Astrocyte (in vitro differentiated cells and primary cell): ENCODE results near the gene IFIT3. TPM values are rescaled to one million over a fixed set of nuclear protein-coding genes. Genes with fewer than 3 reads are reported as not detected.
"Not testable (repeated sequence)": the region's sequence is repeated elsewhere in the genome, so short reads cannot be mapped to it uniquely, and the experiment has no call there.

Experiments used
- DNase-seq: peaks from one replicate; pipeline ENCODE4 v3.0.0-alpha.2; 2010; ENCODE audit warnings: low read depth
- FAIRE-seq: peaks from 2 replicates; lab custom pipeline; 2011; peaks lifted over from hg19 to GRCh38; lab: Jason Lieb, UNC
- H2AFZ ChIP-seq: 2 replicates; pipeline ENCODE4 v1.6.0; 2012; ENCODE audit warnings: low read depth, low read length, inconsistent platforms
- H3K27ac ChIP-seq: 2 replicates; pipeline ENCODE4 v1.5.1; 2011; ENCODE audit warnings: low read depth, low read length, inconsistent platforms
- H3K27me3 ChIP-seq: 2 replicates; pipeline ENCODE4 v1.6.0; 2011; ENCODE audit warnings: low read length, inconsistent platforms; ENCODE audit not compliant: insufficient read depth
- H3K36me3 ChIP-seq: 2 replicates; pipeline ENCODE4 v1.5.1; 2011; ENCODE audit warnings: low read length, inconsistent platforms; ENCODE audit not compliant: insufficient read depth
- H3K4me1 ChIP-seq: 2 replicates; pipeline ENCODE4 v1.5.1; 2011; ENCODE audit warnings: low read length, inconsistent platforms; ENCODE audit not compliant: insufficient read depth
- H3K4me2 ChIP-seq: 2 replicates; pipeline ENCODE4 v1.6.0; 2012; ENCODE audit warnings: low read length, inconsistent platforms
- H3K4me3 ChIP-seq: 2 replicates; pipeline ENCODE4 v1.5.1; 2011; ENCODE audit warnings: low read depth, mild to moderate bottlenecking, low read length, inconsistent platforms; ENCODE audit not compliant: insufficient read depth
- H3K79me2 ChIP-seq: 2 replicates; pipeline ENCODE4 v1.6.0; 2012; ENCODE audit warnings: mild to moderate bottlenecking, low read length, inconsistent platforms; ENCODE audit not compliant: insufficient read depth
- H3K9ac ChIP-seq: 2 replicates; pipeline ENCODE4 v1.6.0; 2012; ENCODE audit warnings: mild to moderate bottlenecking, low read length, inconsistent platforms
- H3K9me3 ChIP-seq: 2 replicates; pipeline ENCODE4 v1.5.1; 2012; ENCODE audit warnings: low read depth, mild to moderate bottlenecking, low read length, inconsistent platforms; ENCODE audit not compliant: insufficient read depth
- H4K20me1 ChIP-seq: 2 replicates; pipeline ENCODE4 v1.6.0; 2012; ENCODE audit warnings: low read length, inconsistent platforms; ENCODE audit not compliant: insufficient read depth
- H3K27ac Mint-ChIP-seq: one replicate; pipeline ENCODE4 v1.8.0; 2021; ENCODE audit warnings: mild to moderate bottlenecking, mixed read lengths; ENCODE audit not compliant: unreplicated experiment
- H3K27me3 Mint-ChIP-seq: one replicate; pipeline ENCODE4 v1.8.0; 2021; ENCODE audit warnings: low read depth, mixed read lengths; ENCODE audit not compliant: unreplicated experiment
- H3K36me3 Mint-ChIP-seq: one replicate; pipeline ENCODE4 v1.8.0; 2021; ENCODE audit warnings: low read depth, mixed read lengths; ENCODE audit not compliant: unreplicated experiment
- H3K4me1 Mint-ChIP-seq: one replicate; pipeline ENCODE4 v1.8.0; 2021; ENCODE audit warnings: low read depth, mixed read lengths; ENCODE audit not compliant: unreplicated experiment
- H3K4me3 Mint-ChIP-seq: one replicate; pipeline ENCODE4 v1.8.0; 2021; ENCODE audit warnings: mild to moderate bottlenecking, moderate library complexity, mixed read lengths; ENCODE audit not compliant: unreplicated experiment
- H3K9me3 Mint-ChIP-seq: one replicate; pipeline ENCODE4 v1.8.0; 2021; ENCODE audit warnings: mild to moderate bottlenecking, mixed read lengths; ENCODE audit not compliant: unreplicated experiment
- CTCF ChIP-seq: IDR thresholded peaks from 2 replicates; pipeline ENCODE4 v1.5.1; 2011; ENCODE audit warnings: low read depth, mild to moderate bottlenecking, inconsistent platforms, low read length, moderate library complexity; ENCODE audit not compliant: insufficient read depth
- EZH2 ChIP-seq: IDR thresholded peaks from 2 replicates; pipeline ENCODE4 v1.6.1; 2012; ENCODE audit warnings: mild to moderate bottlenecking, low read length, inconsistent platforms; ENCODE audit not compliant: insufficient read depth
- total RNA-seq: library from RNA; stranded (reverse); gene quantifications from 2 replicates; pipeline ENCODE4 v1.2.1, GENCODE V29; 2021

IFIT3 gene
- total RNA-seq, 1 donor from 2014 or later = 171 TPM

GRCh38 chr10:89310056-89310893 is 17.5 kb upstream of the IFIT3 start:
- no peak for FAIRE-seq
- TF ChIP-seq EZH2 (no peak), CTCF (no peak)
- no peak for DNase-seq
- Histone ChIP-seq H3K9ac (no peak overlapping the region), H3K4me3 (no peak overlapping the region), H3K4me2 (no peak overlapping the region), H3K36me3 (no peaks in the 10 kb centered on the region), H2AFZ (no peak overlapping the region), H4K20me1 (no peaks in the 10 kb centered on the region), H3K4me1 (no peaks in the 10 kb centered on the region), H3K27me3 (no peaks in the 10 kb centered on the region), H3K79me2 (no peaks in the 10 kb centered on the region), H3K9me3 (no peaks in the 10 kb centered on the region), H3K27ac (no peak overlapping the region)
- peaks cover 10% of the 10 kb centered on the region for H3K4me1 Mint-ChIP-seq
- H3K27me3 Mint-ChIP-seq = no peaks in the 10 kb centered on the region
- H3K36me3 Mint-ChIP-seq = peaks cover 5% of the 10 kb centered on the region
- no peak overlapping the region for H3K27ac Mint-ChIP-seq
- H3K4me3 Mint-ChIP-seq = no peak overlapping the region
- H3K9me3 Mint-ChIP-seq = no peaks in the 10 kb centered on the region

GRCh38 chr10:89312973-89313372 is 14.8 kb upstream of the IFIT3 start:
- no peak overlapping the region for H3K4me3 ChIP-seq
- H3K79me2 ChIP-seq = no peaks in the 10 kb centered on the region
- no peaks in the 10 kb centered on the region for H3K36me3 ChIP-seq
- H3K27me3 ChIP-seq = no peaks in the 10 kb centered on the region
- H3K4me1 Mint-ChIP-seq = no peaks in the 10 kb centered on the region
- H3K27ac ChIP-seq = no peak overlapping the region
- FAIRE-seq (no peak), DNase-seq (no peak)
- TF ChIP-seq CTCF = no peak
- TF ChIP-seq EZH2 = no peak
- no peaks in the 10 kb centered on the region for H4K20me1 ChIP-seq
- no peaks in the 10 kb centered on the region for H3K36me3 Mint-ChIP-seq
- peaks cover 1% of the 10 kb centered on the region for H3K9me3 Mint-ChIP-seq
- no peaks in the 10 kb centered on the region for H3K9me3 ChIP-seq
- H2AFZ ChIP-seq = no peak overlapping the region
- no peaks in the 10 kb centered on the region for H3K4me1 ChIP-seq
- no peak overlapping the region for H3K27ac Mint-ChIP-seq
- no peak overlapping the region for H3K4me3 Mint-ChIP-seq
- H3K9ac ChIP-seq = no peak overlapping the region
- H3K4me2 ChIP-seq = no peak overlapping the region
- no peaks in the 10 kb centered on the region for H3K27me3 Mint-ChIP-seq

GRCh38 chr10:89314676-89315075 is 13.1 kb upstream of the IFIT3 start:
- Mint-ChIP-seq H3K27me3 (no peaks in the 10 kb centered on the region), H3K4me3 (no peak overlapping the region), H3K9me3 (peaks cover 6% of the 10 kb centered on the region), H3K4me1 (no peaks in the 10 kb centered on the region), H3K27ac (no peak overlapping the region), H3K36me3 (no peaks in the 10 kb centered on the region)
- Histone ChIP-seq H3K79me2 (no peaks in the 10 kb centered on the region), H2AFZ (no peak overlapping the region), H3K27ac (no peak overlapping the region), H3K4me3 (no peak overlapping the region), H3K4me1 (no peaks in the 10 kb centered on the region), H3K4me2 (no peak overlapping the region), H4K20me1 (no peaks in the 10 kb centered on the region), H3K9me3 (no peaks in the 10 kb centered on the region), H3K27me3 (no peaks in the 10 kb centered on the region), H3K9ac (no peak overlapping the region), H3K36me3 (no peaks in the 10 kb centered on the region)
- TF ChIP-seq CTCF (no peak), EZH2 (no peak)
- no peak for FAIRE-seq
- no peak for DNase-seq

- not testable (repeated sequence) for H3K9ac ChIP-seq, H2AFZ ChIP-seq, H3K27ac ChIP-seq, DNase-seq, H3K4me2 ChIP-seq, H3K4me1 Mint-ChIP-seq, H3K36me3 Mint-ChIP-seq, FAIRE-seq, H3K4me3 Mint-ChIP-seq, H3K9me3 ChIP-seq, H4K20me1 ChIP-seq, H3K4me3 ChIP-seq, H3K27me3 Mint-ChIP-seq, H3K36me3 ChIP-seq, H3K27me3 ChIP-seq, H3K4me1 ChIP-seq, H3K79me2 ChIP-seq, H3K27ac Mint-ChIP-seq
- H3K9me3 Mint-ChIP-seq = peaks cover 13% of the 10 kb centered on the region
Measured at GRCh38 chr10:89318047-89318446, 9.8 kb upstream of the IFIT3 start.
